Endothelial cell (in vitro differentiated cells): ENCODE measurements around the gene ZC2HC1C. TPM values are rescaled to one million over a fixed set of nuclear protein-coding genes. Genes with fewer than 3 reads are reported as not detected.

Experiments
- DNase-seq: peaks from one replicate; pipeline ENCODE4 v3.0.0; 2021; ENCODE audit warnings: low spot score
- H3K27ac Mint-ChIP-seq: one replicate; pipeline ENCODE4 v1.8.0; 2021; ENCODE audit warnings: mixed read lengths, inconsistent platforms; ENCODE audit not compliant: unreplicated experiment
- H3K27me3 Mint-ChIP-seq: one replicate; pipeline ENCODE4 v1.8.0; 2021; ENCODE audit warnings: mild to moderate bottlenecking, moderate library complexity, mixed read lengths, inconsistent platforms; ENCODE audit not compliant: unreplicated experiment
- H3K36me3 Mint-ChIP-seq: one replicate; pipeline ENCODE4 v1.8.0; 2021; ENCODE audit warnings: mild to moderate bottlenecking, low read depth, mixed read lengths, inconsistent platforms; ENCODE audit not compliant: unreplicated experiment
- H3K4me1 Mint-ChIP-seq: one replicate; pipeline ENCODE4 v1.8.0; 2021; ENCODE audit warnings: mild to moderate bottlenecking, mixed read lengths, inconsistent platforms; ENCODE audit not compliant: unreplicated experiment
- H3K4me3 Mint-ChIP-seq: one replicate; pipeline ENCODE4 v1.8.0; 2021; ENCODE audit warnings: mild to moderate bottlenecking, mixed read lengths, inconsistent platforms; ENCODE audit not compliant: unreplicated experiment
- H3K9me3 Mint-ChIP-seq: one replicate; pipeline ENCODE4 v1.8.0; 2021; ENCODE audit warnings: mixed read lengths, inconsistent platforms; ENCODE audit not compliant: unreplicated experiment
- total RNA-seq: library from RNA; stranded (reverse); fragmentation: NEBNext Ultra II Directional; extraction: Animal tissue kit (Norgen Biotek cat#: 25700); gene quantifications from one replicate; pipeline ENCODE4 v1.2.1, GENCODE V29; 2021; ENCODE audit not compliant: unreplicated experiment
- TF ChIP-seq, protein P1 (sequence below): fragments of 200-600 bp; sonication (generic); IDR thresholded peaks from one replicate; pipeline ENCODE4 v1.5.0; 2021; ENCODE audit warnings: antibody characterized with exemption; ENCODE audit not compliant: unreplicated experiment

The ZC2HC1C gene
- total RNA-seq, 1 donor from 2014 or later, result 1.6 TPM

DNA sequence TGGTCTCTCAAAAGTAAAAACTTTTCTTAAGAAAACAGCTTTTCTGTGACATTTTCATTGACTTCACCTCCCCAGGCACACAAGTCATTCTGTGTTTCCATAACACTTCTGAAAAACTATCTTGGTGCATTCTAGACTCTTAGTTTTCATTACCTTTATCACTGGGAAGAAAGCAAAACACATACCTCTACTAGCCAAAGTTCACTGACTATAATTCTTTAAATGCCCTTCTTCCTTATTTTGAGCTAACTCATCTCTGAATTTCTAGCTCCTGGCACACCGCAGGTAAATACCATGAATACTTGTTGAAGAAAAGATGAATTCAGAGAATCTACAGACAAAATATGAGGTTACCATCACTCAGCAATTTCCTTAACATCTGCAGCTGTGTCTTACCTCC, 39.3 kb upstream of the ZC2HC1C start:
- DNase-seq, result no peak
- H3K4me3 Mint-ChIP-seq, result no peak overlapping the region
- H3K27me3 Mint-ChIP-seq, result no peaks in the 10 kb centered on the region
- H3K4me1 Mint-ChIP-seq, result no peaks in the 10 kb centered on the region
- TF ChIP-seq, protein P1, sequence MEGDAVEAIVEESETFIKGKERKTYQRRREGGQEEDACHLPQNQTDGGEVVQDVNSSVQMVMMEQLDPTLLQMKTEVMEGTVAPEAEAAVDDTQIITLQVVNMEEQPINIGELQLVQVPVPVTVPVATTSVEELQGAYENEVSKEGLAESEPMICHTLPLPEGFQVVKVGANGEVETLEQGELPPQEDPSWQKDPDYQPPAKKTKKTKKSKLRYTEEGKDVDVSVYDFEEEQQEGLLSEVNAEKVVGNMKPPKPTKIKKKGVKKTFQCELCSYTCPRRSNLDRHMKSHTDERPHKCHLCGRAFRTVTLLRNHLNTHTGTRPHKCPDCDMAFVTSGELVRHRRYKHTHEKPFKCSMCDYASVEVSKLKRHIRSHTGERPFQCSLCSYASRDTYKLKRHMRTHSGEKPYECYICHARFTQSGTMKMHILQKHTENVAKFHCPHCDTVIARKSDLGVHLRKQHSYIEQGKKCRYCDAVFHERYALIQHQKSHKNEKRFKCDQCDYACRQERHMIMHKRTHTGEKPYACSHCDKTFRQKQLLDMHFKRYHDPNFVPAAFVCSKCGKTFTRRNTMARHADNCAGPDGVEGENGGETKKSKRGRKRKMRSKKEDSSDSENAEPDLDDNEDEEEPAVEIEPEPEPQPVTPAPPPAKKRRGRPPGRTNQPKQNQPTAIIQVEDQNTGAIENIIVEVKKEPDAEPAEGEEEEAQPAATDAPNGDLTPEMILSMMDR, result no peak
- H3K36me3 Mint-ChIP-seq, result peaks cover 4% of the 10 kb centered on the region
- no peak overlapping the region for H3K27ac Mint-ChIP-seq
- H3K9me3 Mint-ChIP-seq, result no peaks in the 10 kb centered on the region

DNA sequence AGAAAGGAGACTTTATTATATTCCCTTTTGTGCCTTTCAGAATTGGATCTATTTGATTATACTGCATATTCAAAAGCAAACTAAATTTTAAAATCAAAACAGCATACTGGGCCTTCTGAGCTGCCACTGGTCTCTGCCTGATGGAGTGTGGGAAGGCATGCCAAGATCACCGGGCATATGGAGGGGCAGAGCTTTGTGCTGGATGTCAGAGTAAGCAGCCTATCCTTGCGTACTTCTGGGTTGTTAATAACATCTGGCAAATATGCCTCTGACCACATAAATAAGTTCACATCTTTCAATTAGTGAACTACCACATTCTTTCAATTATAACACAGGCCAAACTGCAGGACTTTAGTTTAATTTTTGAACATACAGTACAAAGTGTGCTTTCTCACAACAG, 36.5 kb upstream of the ZC2HC1C start:
- TF ChIP-seq, protein P1, result no peak
- H3K27me3 Mint-ChIP-seq, result no peaks in the 10 kb centered on the region
- no peaks in the 10 kb centered on the region for H3K4me1 Mint-ChIP-seq
- no peaks in the 10 kb centered on the region for H3K9me3 Mint-ChIP-seq
- H3K36me3 Mint-ChIP-seq, result peaks cover 12% of the 10 kb centered on the region
- no peak overlapping the region for H3K4me3 Mint-ChIP-seq
- DNase-seq, result no peak
- H3K27ac Mint-ChIP-seq, result no peak overlapping the region

DNA sequence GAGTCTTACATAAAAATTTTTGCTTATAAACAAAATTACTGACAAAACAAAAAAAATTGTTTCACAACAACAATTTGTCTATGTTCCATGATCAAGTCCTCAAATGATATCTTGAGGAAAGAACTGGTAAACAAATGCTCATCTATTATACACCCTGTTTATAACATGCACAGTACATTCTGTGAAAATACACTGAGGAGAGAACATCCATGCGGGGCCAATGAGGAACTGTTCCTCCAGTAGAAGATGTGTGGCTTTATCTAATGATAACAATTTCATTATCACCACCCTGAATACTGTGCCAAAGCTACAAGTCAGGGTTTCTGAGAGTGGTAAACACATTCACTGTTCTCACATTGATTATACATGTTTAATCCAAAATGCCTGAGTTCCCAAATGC, 28.9 kb upstream of the ZC2HC1C start:
- no peaks in the 10 kb centered on the region for H3K4me1 Mint-ChIP-seq
- no peak overlapping the region for H3K27ac Mint-ChIP-seq
- H3K27me3 Mint-ChIP-seq, result no peaks in the 10 kb centered on the region
- H3K4me3 Mint-ChIP-seq, result no peak overlapping the region
- peaks cover 7% of the 10 kb centered on the region for H3K36me3 Mint-ChIP-seq
- no peak for DNase-seq
- H3K9me3 Mint-ChIP-seq, result no peaks in the 10 kb centered on the region
- TF ChIP-seq, protein P1, result no peak

DNA sequence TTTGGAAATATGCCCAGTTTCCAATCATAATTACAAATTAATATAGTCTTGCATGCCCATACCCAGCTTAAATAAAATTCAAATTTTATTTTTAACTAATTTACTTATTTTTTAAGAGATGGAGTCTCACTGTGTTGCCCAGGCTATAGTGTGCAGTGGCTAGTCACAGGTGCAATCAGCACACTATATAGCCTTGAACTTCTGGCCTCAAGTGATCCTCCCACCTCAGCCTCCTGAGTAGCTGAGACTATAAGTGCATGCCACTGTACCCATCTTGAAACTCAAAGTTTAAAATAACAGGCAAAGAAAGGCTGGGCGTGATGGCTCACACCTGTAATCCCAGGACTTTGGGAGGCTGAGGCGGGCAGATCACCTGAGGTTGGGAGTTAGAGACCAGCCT, 28.5 kb upstream of the ZC2HC1C start:
- TF ChIP-seq, protein P1, result no peak
- Mint-ChIP-seq H3K36me3 (peaks cover 7% of the 10 kb centered on the region), H3K4me3 (no peak overlapping the region), H3K27me3 (no peaks in the 10 kb centered on the region), H3K27ac (no peak overlapping the region), H3K9me3 (no peaks in the 10 kb centered on the region), H3K4me1 (no peaks in the 10 kb centered on the region)
- DNase-seq, result no peak

DNA sequence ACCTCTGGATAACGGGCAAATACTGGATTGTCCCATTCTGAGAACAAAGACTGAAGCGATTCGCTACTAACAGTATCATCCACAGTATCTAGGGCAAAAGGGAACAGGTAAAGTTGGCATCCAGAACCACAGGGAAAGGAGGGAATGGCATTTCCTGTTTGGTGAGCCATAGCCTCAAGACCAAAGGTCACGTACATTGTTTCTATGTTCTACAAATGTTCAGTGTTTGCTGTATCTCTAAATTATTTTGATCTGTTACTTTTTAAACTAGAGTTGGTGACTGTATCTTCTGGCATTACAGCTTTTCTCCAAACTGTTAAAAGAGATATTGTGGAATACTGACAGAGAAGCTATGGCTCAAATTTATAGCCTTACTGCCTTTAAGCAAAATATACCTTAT, 27.8 kb upstream of the ZC2HC1C start:
- H3K36me3 Mint-ChIP-seq, result peaks cover 6% of the 10 kb centered on the region
- H3K4me3 Mint-ChIP-seq, result no peak overlapping the region

More for the DNA sequence above, 27.8 kb upstream of the ZC2HC1C start:
- TF ChIP-seq, protein P1, result no peak
- no peak for DNase-seq
- no peaks in the 10 kb centered on the region for H3K27me3 Mint-ChIP-seq
- H3K27ac Mint-ChIP-seq, result no peak overlapping the region
- no peaks in the 10 kb centered on the region for H3K9me3 Mint-ChIP-seq
- H3K4me1 Mint-ChIP-seq, result no peaks in the 10 kb centered on the region
